ENCODE data around the gene CYSRT1.
"Not testable (repeated sequence)": the region's sequence is repeated elsewhere in the genome, so short reads cannot be mapped to it uniquely, and the experiment has no call there.

Gene CYSRT1

GRCh38 chr9:137253717-137254623 lies 29.0 kb downstream of the CYSRT1 start:
- FAIRE-seq = no peak

GRCh38 chr9:137254624-137255447 lies 29.9 kb downstream of the CYSRT1 start, which contains the start of gene NELFB:
TSS of gene NELFB (plus strand) at chr9:137255327.
- no peak for FAIRE-seq

GRCh38 chr9:137255448-137256114 lies 30.6 kb downstream of the CYSRT1 start:
- no peak for FAIRE-seq

- FAIRE-seq = no peak
Measured at GRCh38 chr9:137256362-137256761, 31.4 kb downstream of the CYSRT1 start.

GRCh38 chr9:137256856-137257255 lies 31.9 kb downstream of the CYSRT1 start:
- FAIRE-seq = no peak

- FAIRE-seq = not testable (repeated sequence)
Measured at GRCh38 chr9:137262173-137262908, 37.4 kb downstream of the CYSRT1 start.

GRCh38 chr9:137262909-137263285 lies 37.9 kb downstream of the CYSRT1 start:
- no peak for FAIRE-seq

GRCh38 chr9:137263506-137263905 lies 38.5 kb downstream of the CYSRT1 start:
- no peak for FAIRE-seq

GRCh38 chr9:137264067-137264466 lies 39.1 kb downstream of the CYSRT1 start:
- no peak for FAIRE-seq

- no peak for FAIRE-seq
Measured at GRCh38 chr9:137265496-137266161, 40.7 kb downstream of the CYSRT1 start.

GRCh38 chr9:137266162-137266527 lies 41.2 kb downstream of the CYSRT1 start:
- no peak for FAIRE-seq

GRCh38 chr9:137266585-137267453 lies 41.8 kb downstream of the CYSRT1 start:
- no peak for FAIRE-seq

- FAIRE-seq = no peak
Measured at GRCh38 chr9:137267933-137268355, 43.0 kb downstream of the CYSRT1 start.

- no peak for FAIRE-seq
Measured at GRCh38 chr9:137268538-137269201, 43.7 kb downstream of the CYSRT1 start.

GRCh38 chr9:137269231-137269772 lies 44.3 kb downstream of the CYSRT1 start:
- FAIRE-seq = no peak

GRCh38 chr9:137270929-137271695 lies 46.1 kb downstream of the CYSRT1 start:
- FAIRE-seq = no peak

GRCh38 chr9:137271696-137272076 lies 46.7 kb downstream of the CYSRT1 start:
- FAIRE-seq = no peak

GRCh38 chr9:137272241-137273094 lies 47.5 kb downstream of the CYSRT1 start:
- no peak for FAIRE-seq
